Measurements from ENCODE around the gene GFRA4.

Gene GFRA4

DNA sequence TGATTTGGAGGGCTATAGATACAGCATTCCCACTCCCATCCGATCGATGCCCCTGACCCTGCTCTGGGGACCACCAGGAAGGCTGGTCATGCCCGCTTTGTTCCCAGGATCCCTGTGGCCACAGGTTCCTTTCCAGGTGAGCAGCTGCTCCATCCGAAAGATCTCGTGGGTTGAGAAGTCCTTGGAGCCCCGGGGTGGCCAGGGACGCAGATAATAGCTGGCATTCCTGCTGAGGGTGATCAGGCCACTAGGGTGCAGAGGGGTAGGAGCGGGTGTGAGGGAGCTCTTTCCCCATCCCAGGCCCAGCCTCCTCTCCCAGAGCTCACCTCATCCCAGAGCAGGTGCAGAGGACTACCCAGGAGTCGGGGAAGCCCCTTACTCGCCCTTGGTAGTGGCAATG lies 11.2 kb upstream of the GFRA4 start:
- no peak for DNase-seq (ENCODE audit: low read depth in 2 of 2)

GRCh38 chr20:3673221-3674070 lies 10.2 kb upstream of the GFRA4 start:
- DNase-seq (ENCODE audit: low read depth in 2 of 2), result no peak

DNA sequence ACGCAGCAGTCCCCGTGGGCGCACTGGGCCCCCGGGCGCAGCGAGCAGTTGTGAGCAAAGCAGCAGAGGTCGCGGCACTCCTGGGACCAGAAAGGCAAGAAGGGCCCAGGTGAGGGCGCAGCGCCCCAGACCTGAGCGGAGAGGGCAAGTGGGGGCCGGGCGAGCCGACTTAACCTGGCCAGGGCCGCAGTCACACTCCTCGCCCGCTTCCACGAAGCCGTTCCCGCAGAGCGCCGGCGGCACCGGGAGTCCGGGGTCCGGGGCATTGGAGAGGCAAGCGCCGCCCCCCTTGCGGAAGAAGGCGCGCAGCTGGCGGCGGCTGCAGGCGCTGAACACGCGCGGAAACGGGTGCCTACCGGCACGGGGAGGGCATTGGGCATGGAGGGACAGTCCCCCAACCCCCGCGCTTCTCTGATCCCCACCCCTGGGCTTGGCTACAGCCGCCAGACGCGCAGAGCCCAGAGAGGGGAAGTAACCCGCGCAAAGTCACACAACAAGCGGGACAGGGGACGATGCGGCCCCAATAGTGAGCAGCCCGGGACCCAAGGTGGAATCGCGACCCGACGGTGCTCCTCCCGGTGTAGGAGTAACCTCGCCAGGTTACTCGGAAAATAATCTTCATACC lies 9.5 kb upstream of the GFRA4 start:
- no peak for DNase-seq (ENCODE audit: low read depth in 2 of 2)

- DNase-seq (ENCODE audit: low read depth in 2 of 2), result no peak
Measured at GRCh38 chr20:3671986-3672546, 8.9 kb upstream of the GFRA4 start.

DNA sequence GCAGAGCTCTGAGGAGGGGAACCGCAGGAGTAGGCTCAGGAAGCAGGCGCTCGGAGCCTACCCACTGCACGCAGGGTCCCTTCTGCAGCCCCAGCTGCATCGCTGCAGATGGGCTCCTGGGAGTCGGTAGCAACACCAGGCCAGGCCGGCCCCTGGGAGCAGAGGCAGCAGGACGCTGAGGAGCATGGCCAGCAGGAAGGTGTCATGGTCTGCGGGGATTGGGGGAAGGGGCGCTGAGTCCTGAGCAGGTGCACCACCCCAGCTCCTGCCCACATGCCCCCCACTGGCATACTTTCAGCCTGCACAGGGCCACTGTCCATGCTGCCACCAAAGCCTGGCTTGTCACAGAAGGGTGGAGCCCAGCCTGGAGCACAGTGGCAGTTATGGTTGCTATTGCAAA lies 7.7 kb upstream of the GFRA4 start:
- no peak for DNase-seq (ENCODE audit: low read depth in 2 of 2)

DNA sequence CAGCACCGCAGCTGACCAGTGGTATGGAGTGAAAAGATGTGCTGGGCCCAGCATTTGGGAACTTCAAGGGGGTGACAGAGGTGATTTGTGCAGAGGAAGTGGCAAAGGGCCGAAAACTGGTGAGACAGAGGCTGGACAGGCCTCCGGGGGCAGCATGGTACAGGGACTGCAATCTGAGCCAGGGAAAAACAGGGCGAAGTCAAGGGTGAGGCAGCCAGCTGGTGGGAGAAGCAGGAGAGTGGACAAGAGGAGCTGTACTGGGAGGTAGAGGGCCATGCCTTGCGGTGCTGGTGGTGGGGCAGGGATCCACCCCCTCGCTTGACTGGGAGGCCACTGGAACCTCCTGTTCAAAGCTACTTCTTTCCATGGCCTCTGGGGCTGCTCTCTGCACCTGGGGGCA lies 7.3 kb upstream of the GFRA4 start:
- DNase-seq (ENCODE audit: low read depth in 2 of 2), result no peak

GRCh38 chr20:3669710-3670367 lies 6.6 kb upstream of the GFRA4 start:
- no peak for DNase-seq (ENCODE audit: low read depth in 2 of 2)

DNA sequence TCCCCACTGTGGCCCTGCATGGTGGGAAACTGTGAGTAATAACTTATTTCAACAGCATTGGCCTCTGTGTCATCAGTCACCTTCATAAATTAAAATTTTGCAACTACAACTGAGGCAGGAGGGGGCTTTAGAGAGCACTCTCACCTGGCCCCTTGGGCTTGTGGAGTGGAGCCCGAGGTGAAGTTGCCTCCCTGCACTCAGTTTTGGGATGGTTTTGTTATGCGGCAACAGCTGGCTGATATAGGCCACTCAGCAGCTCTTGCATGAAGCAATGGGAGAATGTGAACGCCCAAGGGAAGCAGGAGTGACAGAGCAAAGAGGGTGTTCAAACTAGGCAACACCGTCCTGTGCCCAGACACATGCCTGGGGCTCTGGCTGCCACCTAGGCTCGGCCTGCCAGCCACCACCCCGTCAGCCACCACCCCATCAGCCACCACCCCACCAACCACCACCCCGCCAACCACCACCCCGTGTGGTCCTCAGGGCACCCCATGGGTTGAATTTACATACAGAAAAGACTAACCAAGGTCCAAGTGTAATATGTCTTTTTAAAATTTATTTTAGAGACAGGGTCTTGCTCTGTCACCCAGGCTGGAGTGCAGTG lies 4.3 kb upstream of the GFRA4 start:
- no peak for DNase-seq (ENCODE audit: low read depth in 2 of 2)

DNA sequence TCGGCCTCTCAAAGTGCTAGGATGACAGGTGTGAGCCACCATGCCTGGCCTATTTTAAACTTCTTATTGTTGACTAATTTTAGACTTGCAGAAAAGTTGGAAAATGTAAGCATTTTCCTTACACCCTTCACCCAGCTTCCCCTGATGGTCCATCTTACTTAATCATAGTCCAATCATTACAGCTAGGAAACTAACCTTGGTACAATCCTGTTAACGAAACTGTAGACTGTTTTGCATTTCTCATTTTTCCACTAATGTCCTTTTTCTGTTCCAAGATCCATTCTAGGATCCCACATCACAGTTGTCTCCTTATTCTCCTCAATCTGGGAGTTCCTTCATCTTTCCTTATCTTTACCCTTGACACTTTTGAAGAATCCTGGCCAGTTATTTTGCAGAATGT lies 659 bp upstream of the GFRA4 start:
- no peak for DNase-seq (ENCODE audit: low read depth in 2 of 2)

GRCh38 chr20:3661814-3662665 lies 1.2 kb downstream of the GFRA4 start:
- no peak for DNase-seq (ENCODE audit: low read depth in 2 of 2)

GRCh38 chr20:3661060-3661813 lies 2.0 kb downstream of the GFRA4 start:
- no peak for DNase-seq (ENCODE audit: low read depth in 2 of 2)

- no peak for DNase-seq (ENCODE audit: low read depth in 2 of 2)
Measured at GRCh38 chr20:3660262-3661059, 2.7 kb downstream of the GFRA4 start.

GRCh38 chr20:3659492-3660261 lies 3.5 kb downstream of the GFRA4 start:
- no peak for DNase-seq (ENCODE audit: low read depth in 2 of 2)

DNA sequence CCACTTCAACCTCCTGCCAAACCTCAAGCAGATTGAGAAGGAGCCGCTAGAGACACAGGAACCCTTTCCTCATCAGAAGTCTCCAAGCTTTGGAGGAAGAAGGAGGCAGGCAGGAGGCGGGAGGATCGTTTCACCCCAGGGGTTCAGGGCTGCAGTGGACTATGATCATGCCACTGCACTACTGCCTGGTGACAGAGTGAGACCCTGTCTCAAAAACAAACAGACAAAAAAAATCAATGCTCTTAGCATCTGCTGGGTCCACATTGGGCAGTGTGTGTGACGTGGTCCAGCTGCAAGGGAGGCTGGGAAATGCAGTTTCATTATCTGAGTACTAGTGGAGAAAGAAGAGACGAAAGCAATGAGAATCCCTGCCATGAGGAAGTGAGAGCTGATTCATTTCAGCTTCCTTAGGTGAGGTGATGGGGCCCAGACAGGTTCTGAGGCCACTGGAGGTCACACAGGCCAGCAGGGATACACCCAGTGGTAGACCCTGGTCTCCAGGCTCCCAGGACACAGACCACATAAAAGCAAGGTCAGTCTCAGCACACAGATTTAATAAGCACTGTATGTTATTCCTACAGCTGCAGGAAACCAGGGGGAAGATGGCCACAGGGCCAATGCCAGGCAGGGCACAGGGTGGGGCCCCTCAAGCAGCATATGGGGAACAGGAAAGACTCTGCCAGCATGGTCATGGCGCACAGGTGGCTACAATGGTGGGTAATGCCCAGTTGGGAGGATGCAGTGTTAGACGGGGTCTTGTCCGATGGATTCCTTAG lies 4.3 kb downstream of the GFRA4 start:
- no peak for DNase-seq (ENCODE audit: low read depth in 2 of 2)

GRCh38 chr20:3658019-3658715 lies 5.0 kb downstream of the GFRA4 start:
- no peak for DNase-seq (ENCODE audit: low read depth in 2 of 2)

GRCh38 chr20:3655131-3655405 lies 8.1 kb downstream of the GFRA4 start:
- no peak for DNase-seq (ENCODE audit: low read depth in 2 of 2)

GRCh38 chr20:3654326-3655130 lies 8.7 kb downstream of the GFRA4 start:
- no peak for DNase-seq (ENCODE audit: low read depth in 2 of 2)

Data from stimulated activated CD8-positive, alpha-beta memory T cell treated with anti-CD3 and anti-CD28 coated beads, Interleukin-2, amount 100 ng/mL, for 1 hour (primary cell).